T-helper 1 cell (primary cell): ENCODE data around the gene FKRP.
"Not testable (repeated sequence)": the region's sequence is repeated elsewhere in the genome, so short reads cannot be mapped to it uniquely, and the experiment has no call there.

Experiments used
- DNase-seq, 5 donors: peaks; one replicate each; pipeline ENCODE4 v3.0.0-alpha.2; 2012 to 2020

FKRP gene

DNA sequence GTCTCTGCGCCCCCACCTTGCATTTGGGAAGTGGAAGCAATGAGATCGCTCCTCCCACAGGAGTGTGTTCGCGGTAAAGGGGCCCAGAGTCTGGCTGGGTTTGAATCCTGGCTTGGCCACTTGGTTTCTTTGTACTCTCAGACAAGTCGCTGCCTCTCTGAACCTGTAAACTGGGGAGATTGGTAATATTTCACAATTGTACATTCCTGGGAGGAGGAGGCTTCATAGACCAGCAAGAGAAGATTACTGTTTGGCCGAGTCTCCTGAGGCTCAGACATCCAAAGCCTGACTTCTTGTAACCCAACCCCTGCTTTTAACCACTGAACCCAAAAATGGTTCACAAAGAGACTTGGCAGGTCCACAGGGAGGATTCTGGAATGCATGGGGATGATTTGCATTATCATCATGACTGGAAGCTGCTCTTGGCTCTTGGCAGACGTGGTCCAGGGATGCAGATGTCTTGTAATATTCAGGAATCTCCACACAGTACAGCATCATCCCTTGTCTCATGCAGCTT lies 14.0 kb downstream of the FKRP start:
- DNase-seq, result no peak

DNA sequence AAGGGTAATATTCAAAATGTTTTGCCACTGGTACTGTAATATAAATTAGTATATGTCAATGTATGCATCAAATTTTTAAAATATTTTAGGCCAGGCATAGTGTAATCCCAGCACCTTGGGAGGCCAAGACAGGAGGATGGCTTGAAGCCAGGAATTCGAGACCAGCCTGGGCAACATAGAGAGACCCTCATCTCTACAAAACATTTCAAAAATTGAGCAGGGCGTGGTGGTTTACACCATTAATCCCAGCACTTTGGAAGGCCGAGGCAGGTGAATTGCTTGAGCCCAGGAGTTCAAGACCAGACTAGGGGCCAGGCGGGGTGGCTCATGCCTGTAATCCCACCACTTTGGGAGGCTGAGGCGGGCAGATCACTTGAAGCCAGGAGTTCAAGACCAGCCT lies 14.5 kb downstream of the FKRP start:
- DNase-seq, result no peak

DNA sequence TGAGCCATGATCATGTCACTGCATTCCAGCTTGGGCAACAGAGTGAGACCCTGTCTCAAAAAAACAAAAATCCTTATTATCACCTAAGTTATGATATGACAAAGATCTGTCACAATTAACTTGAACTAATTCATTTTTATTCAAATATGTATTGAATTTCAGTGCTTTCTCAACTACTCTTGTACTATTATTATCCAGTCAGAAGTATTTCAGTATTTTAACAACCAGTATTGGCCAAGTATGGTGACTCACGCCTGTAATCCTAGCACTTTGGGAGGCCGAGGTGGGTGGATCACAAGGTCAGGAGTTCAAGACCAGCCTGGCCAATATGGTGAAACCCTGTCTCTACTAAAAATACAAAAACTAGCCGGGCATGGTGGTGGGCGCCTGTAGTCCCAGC lies 15.0 kb downstream of the FKRP start:
- DNase-seq, result not testable (repeated sequence)

DNA sequence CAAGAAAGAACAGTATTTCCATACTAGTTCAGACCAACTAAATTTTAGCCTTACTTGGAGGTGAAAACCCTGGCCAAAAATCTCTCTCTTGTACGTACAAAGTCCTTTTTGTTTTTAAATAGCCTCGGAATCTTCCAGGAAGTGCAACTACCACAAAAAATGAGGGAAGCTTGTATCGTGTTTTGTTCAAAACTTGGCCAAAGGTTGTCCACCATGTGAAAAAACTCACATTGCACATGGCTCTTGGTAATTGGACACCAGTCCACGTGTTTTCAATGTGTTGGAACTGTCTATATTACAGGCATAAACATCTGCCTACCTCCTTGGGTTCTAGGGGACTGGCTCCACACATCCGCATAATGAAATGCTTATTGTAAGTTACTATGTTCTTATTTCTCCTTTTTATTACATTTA lies 15.6 kb downstream of the FKRP start:
- no peak for DNase-seq

DNA sequence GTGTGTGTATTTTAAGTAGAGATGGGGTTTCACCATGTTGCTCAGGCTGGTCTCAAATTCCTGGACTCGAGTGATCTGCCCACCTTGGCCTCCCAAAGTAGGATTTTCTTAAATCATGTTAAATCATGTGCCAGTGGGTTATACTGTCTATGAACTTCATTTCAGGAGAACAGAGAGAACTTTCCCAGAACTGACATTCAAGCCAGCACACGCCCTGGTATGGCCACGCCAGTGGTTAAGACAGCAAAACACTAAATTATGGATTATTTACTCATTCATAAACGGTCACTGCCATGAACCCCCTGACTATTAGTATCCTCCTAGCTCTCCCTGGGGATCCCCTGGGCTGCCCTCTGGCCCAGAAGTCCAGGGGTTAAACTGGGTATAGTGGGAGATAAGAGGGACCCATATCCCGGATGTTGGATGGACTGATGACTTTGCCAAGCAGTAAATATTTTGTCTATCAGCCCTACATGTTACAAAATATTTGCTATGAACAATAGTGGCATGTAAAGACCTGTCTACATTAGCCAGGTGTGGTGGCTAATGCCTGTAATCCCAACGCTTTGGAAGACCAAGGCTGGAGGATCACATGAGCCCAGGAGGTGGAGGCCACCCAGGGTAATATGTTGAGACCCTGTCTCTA lies 16.5 kb downstream of the FKRP start:
- no peak for DNase-seq

DNA sequence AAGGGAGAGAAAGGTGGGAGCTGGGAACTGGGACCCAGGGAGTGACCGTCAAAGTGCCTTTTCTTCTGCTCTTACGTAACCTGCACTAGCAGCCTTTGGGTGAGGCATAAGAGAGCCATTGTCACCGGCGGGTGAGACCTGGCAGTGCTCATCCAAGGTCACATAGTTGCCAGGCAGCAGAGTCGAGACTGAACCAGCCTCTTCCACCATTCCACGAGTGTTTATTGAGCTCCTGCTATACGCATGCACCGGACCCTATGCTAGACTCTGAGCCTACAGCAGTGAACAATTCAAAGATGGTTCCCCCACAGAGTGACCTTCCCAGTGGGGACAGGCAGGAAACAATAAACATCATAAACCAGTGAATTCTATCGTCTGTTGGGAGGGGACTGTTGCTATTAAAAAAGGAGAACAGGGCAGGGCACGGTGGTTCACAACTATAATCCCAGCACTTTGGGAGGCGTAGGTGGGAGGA lies 19.0 kb downstream of the FKRP start:
- no peak for DNase-seq

DNA sequence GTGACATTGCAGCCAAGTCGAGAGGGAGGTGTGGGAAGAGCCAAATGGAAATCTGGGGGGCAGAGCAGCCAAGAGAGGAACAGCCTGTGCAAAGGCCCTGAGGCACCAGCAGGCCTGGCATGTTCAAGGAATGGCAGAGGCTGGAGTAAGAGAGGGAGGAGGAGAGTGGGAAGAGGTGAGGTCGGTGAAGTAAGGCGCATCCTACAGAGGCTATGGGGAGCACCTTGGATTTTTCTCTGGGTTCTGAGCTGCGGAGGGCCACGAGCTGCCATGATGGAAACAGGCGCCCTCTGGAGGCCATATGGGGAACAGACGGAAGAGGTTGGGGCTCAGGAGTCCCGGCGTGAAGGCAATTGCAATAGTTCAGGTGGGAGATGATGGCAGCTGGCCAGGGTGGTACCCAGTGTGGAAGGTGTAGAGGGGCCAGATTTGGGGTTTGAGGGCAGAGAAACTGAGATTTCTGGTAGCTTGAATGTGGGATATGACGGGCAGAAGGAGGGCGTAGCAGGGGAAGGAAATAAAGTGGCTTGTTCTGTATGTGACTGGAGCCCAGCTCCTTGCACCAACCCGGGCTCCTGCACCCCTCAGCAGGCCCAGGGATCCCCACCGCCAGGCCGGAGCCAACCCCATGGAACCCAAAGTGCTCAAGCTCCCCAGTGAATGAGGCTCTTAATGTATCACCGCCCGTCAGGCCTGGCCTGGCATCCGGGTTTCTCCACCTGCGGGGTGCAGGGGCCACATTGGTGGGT lies 20.9 kb downstream of the FKRP start:
- DNase-seq, result peak in 4 of 5 donors; percentile 36 to 66 (median 44)

DNA sequence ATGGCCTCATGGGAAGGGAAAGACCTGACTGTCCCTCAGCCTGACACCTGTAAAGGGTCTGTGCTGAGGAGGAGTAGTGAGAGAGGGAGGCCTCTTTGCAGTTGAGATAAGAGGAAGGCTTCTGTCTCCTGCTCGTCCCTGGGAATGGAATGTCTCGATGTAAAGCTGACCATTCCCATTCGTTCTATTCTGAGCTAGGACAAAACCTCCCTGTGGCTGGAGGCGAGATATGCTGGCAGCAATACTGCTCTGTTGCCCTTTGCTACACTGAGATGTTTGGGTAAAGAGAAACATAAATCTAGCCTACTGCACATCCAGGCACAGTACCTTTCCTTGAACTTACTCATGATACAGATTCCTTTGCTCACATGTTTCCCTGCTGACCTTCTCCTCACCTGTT lies 22.9 kb downstream of the FKRP start:
- not testable (repeated sequence) for DNase-seq

DNA sequence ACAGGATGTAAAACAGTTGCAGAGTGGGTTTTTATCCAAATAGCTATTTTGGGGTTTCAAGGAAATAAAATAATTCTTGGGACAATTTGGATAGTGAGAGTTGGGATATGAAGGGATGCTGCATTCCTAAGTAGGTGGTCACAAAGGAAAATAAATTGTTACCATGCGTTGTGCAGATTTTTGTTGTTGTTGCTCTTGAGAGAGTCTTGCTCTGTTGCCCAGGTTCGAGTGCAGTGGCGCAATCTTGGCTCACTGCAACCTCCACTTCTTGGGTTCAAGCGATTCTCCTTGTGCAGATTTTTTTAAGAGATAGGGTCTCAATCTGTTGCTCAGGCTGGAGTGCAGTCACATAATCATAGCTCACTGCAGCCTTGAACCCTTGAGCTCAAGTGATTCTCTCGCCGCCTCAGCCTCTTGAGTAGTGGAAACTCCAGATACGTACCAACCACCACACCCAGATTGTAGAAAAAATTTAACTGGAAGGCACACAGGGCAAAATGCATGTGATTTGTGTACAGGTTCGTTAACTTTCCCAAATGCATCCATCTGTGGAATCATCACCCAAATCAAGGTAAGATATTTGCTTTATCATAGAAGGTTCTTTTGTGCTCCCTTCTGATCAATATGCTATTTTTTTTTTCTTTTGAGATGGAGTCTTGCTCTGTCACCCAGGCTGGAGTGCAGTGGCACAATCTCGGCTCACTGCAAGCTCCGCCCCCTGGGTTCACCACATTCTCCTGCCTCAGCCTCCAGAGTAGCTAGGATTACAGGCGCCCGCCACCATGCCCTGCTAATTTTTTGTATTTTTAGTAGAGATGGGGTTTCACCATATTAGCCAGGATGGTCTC lies 26.5 kb downstream of the FKRP start:
- DNase-seq, result no peak

DNA sequence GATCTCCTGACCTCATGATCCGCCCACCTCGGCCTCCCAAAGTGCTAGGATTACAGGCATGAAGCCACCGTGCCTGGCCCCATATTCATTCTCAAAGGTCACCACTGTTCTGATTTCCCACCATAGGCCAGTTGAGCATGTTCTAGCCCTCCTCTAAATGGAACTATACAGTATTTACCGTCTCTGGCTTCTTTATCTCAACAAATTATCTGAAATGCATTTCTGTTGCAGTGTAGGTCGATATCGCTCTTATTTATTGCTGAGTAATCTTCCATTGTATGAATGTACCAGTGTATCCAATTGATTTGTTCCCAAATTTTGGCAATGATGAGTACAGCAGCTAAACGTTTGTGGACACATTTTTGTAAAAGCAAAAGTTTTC lies 27.2 kb downstream of the FKRP start:
- DNase-seq, result no peak

DNA sequence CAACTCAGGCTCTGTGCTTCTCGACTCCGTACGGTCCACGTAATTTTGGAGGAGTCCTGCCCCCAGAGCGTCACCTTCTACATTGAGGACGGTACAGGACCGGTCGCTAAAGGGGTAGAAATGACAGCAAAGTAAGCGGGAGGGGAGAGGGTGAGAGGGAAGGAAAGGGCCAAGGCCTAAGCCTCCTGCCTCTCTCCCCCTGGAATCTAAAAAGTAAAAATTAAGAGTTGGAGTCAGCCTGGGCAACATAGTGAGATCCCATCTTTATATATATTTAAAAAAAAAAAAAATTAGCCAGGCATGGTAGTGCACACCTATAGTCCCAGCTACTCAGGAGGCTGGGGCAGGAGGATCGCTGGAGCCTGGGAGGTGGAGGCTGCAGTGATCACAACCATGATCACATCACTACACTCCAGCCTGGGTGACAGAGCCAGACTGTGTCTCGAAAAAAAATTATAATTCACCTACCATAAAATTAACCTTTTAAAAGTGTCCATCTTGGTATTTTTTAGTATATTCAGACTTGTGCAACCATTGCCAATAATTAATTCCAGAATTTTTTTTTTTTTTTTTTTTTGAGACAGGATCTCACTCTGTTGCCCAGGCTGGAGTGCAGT lies 29.9 kb downstream of the FKRP start:
- no peak for DNase-seq

DNA sequence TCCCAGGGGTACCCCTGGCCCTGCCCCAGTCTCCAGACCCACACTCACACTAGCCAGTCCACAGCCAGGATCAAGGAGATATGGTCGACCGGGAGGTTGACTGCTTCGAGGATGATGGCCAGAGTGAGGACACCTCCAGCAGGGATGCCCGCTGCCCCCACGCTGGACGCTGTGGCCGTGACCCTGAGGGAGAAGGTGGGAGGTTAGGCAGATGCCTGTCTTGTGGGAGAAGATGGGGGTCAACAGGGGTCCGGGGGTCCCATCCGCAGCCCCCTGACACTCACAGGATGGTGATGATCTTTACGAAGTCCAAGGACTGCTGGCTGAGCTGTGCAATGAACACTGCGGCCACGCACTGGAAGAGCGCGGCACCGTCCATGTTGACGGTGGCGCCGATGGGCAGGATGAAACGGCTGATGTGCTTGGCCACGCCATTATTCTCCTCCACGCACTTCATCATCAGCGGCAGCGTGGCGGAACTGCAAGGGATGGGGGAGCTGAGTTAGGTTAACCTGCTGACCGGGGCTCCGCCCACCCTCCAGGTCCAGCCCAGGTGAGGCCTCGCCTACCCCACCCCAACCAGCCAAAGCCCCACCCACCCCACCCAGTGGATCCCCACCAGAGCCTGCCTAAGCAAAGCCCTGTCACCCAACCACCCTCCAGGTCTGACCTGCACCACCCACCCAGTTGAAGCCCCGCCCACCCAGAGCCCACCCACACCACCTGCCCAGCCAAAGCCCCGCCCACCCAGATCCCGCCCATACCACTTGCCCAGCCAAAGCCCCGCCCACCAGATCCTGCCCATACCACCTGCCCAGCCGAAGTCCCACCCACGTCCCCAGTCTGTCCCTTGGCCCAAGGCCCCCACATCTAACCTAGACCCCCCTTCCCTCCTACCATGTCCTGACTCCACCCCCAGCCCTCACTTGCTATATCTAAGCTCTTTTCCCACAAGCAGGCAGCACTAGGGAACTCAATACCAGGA lies 31.4 kb downstream of the FKRP start:
- DNase-seq, result no peak

DNA sequence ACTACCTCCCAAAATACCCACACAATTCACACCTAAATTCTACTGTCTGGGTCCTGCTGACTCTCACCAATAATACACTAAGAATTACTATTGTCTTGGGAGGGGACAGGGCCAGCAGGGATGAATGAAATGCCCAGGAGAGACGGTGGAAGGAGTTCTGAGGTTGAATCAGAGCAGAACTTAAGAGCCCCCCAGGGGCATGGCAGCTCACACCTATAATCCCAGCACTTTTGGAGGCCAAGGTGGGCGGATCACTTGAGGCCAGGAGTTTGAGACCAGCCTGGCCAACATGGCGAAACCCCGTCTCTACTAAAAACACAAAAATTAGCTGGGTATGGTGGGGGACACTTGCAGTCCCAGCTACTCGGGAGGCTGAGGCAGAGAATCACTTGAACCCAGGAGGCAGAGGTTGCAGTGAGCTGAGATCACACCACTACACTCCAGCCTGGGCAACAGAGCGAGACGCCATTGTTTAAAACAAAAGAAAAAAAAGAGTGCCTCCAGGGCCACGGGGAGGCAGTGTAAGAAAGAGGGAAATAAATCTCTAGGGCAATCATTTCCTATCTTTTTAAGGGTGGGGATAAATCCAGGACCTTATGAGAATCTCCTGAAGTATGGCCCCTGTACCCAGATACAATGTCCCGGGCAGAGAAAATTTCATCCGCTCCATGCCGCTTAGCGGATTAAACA lies 32.2 kb downstream of the FKRP start:
- not testable (repeated sequence) for DNase-seq

DNA sequence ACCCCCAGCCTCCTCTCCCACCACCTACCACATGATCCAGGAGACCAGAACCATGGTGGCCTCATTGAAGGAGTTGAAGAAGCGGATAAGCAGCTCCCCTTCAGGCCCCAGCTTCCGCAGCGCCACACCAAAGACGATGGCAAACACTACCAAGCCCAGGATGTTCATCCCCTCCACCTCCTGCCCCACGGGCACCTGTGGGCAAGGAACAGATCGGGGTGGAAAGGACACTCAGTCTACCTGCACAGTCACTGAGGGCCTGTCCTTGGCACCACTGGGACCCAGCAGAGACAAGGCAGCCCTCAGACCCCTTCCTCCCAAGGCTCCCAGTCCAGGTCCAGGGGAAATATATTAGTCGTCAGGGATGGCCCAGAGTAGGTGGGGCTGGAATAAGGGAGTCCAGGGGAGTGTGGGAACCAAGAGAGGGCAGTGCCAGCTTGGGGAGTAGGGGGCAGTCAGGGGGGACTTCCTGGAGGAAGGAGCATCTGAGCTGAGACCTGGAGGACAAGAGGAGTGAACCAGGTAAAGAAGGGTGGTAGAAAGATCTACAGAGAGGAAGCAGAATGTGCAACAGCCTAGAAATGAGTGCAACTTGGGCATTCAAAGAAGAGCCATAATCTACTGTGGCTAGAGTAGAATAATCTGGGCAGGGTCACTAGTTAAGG lies 36.6 kb downstream of the FKRP start:
- DNase-seq, result no peak

DNA sequence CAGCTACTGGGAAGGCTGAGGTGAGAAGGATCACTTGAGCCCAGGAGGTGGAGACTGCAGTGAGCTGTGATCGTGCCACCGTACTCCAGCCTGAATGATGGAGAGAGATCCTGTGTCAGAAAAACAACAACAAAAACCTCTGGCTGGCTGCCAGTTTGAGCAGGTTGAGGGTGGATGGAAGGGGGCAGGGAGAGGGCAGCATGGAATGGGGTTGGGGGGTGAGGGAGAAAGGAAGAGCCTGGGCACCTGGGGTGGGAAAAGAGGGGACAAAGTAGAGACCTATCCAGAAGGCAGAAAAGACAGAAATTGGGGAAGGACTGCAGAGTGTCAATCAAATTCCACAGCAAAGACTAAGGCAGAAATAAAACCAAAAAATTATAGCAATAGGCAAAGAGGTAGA lies 37.8 kb downstream of the FKRP start:
- DNase-seq, result no peak

DNA sequence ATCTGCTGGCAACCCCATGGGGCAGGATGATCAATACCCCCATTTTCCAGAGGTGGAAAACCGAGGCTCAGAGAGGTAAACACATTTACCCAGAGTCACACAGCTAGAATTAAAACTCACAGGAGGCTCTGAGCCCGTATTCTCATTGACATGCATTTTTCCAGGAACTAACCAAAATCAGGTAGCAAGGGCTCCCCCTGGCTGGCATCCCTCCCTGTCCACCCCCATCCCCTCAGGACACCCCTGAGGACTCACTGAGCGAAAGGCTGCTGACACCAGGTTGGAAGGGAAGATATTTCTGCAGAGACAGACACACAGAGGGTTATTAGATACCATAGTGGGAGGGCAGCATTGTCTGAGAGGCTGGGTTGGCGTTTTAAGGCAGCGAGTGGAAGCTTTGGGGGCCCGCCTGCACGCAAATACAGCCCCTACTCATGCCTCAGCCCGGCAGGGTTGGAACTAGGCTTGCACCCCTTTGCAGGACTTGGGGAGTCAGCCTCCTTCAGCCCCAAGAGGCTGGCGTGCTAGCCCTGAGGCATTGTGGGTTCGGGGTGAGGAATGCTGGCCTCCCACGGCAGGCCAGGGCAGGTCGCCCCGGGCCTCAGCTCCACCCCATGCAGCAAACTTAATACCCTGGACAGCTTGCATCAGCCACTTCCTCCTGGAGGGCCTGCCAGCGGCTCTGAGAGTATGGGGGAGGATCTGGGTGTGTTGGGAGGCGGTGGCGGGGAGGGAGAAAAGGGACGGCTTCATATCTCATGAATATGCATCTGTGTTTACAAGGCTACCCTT lies 38.6 kb downstream of the FKRP start:
- DNase-seq, result peak in 2 of 5 donors; percentile 19 to 96

DNA sequence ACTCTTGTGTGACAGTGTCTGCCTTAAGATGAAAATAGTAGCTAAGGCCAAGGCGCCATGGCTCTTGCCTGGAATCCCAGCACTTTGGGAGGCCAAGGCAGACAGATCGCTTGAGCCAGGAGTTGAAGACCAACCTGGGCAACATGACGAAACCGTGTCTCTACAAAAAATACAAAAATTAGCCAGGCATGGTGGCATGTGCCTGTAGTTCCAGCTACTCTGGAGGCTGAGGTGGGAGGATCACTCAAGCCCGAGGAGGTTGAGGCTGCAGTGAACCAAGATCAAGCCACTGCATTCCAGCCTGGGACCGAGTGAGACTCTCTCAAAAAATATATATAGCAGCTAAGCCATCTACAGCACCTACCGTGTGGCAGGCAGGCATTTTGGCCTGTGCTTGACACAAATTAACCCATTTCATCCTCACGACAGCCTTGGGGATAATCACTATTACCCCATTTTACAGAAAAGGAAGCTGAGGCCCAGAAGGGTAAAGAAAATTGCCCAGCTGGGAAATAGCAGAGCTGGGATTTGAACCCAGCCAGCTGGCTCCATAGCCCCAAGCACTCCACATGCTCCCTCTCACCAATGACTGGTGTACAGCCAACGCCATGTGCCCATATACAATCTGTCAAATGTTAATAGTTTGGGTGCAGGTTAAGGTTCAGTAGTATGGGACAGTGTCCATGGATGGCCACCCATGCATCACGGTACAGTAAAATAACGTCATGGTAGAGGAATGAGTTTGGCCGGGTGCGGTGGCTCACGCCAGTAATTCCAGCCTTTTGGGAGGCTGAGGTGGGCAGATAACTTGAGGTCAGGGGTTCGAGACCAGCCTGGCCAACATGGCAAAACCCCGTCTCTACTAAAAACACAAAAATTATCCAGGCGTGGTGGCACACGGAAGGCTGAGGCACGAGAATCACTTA lies 39.5 kb downstream of the FKRP start:
- DNase-seq, result peak in 1 of 5 donors; percentile 36

DNA sequence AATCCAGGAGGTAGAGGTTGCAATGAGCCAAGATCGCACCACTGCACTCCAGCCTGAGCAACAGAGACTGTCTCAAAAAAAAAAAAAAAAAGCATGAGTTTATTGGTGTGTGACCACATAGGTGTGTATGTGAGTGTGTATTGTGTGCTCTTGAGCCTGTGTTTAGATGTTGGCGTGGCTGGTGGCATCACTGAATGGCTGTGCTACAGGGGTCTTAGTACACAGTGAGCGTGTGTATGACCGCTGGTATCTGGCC lies 40.1 kb downstream of the FKRP start:
- DNase-seq, result no peak
